ENCODE measurements around the gene CSNK1G1. TPM values are rescaled to one million over a fixed set of nuclear protein-coding genes. Genes with fewer than 3 reads are reported as not detected.
"Not testable (repeated sequence)": the region's sequence is repeated elsewhere in the genome, so short reads cannot be mapped to it uniquely, and the experiment has no call there.

CSNK1G1 gene
- total RNA-seq, 1 donor from 2014 or later: 19.8 TPM

DNA sequence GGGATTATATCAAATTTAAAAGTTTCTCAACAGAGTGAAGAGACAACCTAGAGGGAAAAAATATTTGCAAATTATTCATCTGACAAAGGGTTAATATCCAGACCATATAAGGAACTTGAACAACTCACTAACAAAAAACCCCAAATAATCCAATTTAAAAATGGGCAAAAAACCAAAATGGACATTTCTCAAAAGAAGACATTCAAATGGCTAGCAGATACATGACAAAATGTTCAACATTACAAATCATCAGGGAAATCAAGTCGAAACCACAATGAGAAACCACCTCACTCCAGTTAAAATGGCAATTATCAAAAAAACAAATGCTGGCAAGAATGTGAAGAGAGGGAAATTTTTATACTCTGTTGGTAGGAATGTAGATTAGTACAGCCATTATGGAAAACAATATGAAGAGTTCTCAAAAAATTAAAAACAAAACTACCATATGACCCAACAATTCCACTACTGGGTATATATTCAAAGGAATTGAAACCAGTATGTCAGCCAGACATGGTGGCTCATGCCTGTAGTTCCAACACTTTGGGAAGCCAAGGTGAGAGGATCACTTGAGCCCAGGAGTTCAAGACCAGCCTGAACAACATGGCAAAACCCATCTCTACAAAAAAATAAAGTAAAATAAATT, 88.5 kb downstream of the CSNK1G1 start:
- H3K27me3 ChIP-seq (ENCODE audit: low read depth): no peaks in the 10 kb centered on the region
- TF ChIP-seq, protein P1, sequence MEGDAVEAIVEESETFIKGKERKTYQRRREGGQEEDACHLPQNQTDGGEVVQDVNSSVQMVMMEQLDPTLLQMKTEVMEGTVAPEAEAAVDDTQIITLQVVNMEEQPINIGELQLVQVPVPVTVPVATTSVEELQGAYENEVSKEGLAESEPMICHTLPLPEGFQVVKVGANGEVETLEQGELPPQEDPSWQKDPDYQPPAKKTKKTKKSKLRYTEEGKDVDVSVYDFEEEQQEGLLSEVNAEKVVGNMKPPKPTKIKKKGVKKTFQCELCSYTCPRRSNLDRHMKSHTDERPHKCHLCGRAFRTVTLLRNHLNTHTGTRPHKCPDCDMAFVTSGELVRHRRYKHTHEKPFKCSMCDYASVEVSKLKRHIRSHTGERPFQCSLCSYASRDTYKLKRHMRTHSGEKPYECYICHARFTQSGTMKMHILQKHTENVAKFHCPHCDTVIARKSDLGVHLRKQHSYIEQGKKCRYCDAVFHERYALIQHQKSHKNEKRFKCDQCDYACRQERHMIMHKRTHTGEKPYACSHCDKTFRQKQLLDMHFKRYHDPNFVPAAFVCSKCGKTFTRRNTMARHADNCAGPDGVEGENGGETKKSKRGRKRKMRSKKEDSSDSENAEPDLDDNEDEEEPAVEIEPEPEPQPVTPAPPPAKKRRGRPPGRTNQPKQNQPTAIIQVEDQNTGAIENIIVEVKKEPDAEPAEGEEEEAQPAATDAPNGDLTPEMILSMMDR (IDR thresholded peaks at IDR 0.05): no peak
- H3K4me3 ChIP-seq: no peak overlapping the region
- H3K4me1 ChIP-seq: no peaks in the 10 kb centered on the region
- no peak overlapping the region for H3K27ac ChIP-seq
- intact Hi-C loops (cut with DNase I): no loop called here
- no peaks in the 10 kb centered on the region for H3K9me3 ChIP-seq
- no peak for ATAC-seq
- H3K36me3 ChIP-seq: no peaks in the 10 kb centered on the region
- no peak for DNase-seq

DNA sequence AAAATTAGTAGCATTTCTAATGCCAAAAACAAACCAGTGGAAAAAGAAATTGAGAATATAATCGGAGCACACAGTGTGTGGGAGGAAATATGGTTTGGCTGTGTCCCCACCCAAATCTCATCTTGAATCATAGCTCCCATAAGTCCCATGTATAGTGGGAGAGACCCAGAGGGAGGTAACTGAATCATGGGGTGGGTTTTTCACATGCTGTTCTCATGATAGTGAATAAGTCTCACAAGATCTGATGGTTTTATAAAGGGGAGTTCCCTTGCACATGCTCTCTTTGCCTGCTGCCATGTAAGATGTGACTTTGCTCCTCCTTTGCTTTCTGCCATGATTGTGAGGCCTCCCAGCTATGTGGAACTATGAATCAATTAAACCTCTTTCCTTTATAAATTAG, 90.8 kb downstream of the CSNK1G1 start:
- H3K36me3 ChIP-seq; DNase-seq; ATAC-seq; intact Hi-C loops (cut with DNase I); H3K4me1 ChIP-seq; H3K27me3 ChIP-seq (ENCODE audit: low read depth); H3K27ac ChIP-seq; H3K4me3 ChIP-seq; H3K9me3 ChIP-seq: not testable (repeated sequence)

DNA sequence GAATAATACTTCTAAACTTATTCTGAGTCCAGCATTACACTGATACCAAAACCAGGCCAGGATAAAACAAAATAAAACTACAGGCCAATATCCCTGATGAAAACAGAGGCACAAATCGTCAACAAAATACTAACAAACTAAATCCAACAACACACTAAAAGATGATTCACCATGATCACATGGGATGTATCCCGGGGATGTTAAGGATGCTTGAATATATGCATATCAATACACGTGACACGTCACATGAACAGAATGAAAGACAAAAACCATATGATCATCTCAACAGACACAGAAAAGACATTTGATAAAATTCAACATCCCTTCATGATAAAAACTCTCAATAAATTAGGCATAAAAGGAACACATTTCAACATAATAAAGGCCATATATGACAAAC, 91.5 kb downstream of the CSNK1G1 start:
- ATAC-seq (no peak), DNase-seq (no peak)
- no peak overlapping the region for H3K4me3 ChIP-seq
- H3K27ac ChIP-seq: no peak overlapping the region
- H3K9me3 ChIP-seq: no peaks in the 10 kb centered on the region
- H3K4me1 ChIP-seq: no peaks in the 10 kb centered on the region
- TF ChIP-seq, protein P1 (IDR thresholded peaks at IDR 0.05): no peak
- intact Hi-C loops (cut with DNase I): no loop called here
- no peaks in the 10 kb centered on the region for H3K27me3 ChIP-seq (ENCODE audit: low read depth)
- H3K36me3 ChIP-seq: no peaks in the 10 kb centered on the region

DNA sequence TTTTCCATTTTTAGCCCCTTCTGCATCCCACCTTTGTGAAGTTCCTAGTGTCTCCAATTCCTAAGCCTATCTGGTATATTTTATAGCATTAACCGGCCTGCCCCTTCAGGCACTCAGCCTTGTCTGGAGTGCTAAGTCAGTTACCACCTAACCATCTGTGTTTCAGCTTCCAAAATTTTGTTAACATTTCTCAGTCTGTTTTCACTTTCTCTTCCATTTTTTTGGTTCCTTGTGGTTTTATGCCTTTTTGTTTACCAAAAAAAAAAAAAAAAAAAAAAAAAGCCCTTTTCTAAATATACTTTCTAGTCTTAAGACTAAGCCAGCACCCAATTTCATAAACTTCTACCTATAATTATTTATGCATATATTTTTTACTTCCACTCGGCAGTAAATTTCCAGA, 92.4 kb downstream of the CSNK1G1 start:
- Histone ChIP-seq H3K9me3 (no peaks in the 10 kb centered on the region), H3K36me3 (no peaks in the 10 kb centered on the region), H3K27ac (no peak overlapping the region), H3K4me1 (no peaks in the 10 kb centered on the region), H3K27me3 (ENCODE audit: low read depth) (no peaks in the 10 kb centered on the region), H3K4me3 (no peak overlapping the region)
- ATAC-seq: no peak
- no peak for DNase-seq
- intact Hi-C loops (cut with DNase I): no loop called here
- TF ChIP-seq, protein P1 (IDR thresholded peaks at IDR 0.05): no peak

DNA sequence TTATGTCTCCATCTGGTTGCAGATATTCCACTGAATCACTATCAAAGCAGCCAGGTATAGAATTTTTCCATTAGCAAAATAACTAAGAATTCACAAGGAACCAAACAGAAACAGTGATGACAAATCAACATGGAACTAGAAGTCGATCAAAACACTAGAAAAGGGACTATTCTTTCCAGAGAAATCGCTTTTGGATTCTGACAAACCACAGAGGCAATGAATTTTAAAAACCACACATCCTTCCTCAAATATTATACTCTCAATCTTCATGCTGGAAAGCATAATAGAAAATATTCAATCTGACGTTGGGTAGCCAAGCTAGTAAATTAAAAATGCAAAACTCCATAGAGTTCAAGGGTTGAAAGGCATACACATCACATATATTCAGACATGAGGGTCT, 99.9 kb downstream of the CSNK1G1 start:
- DNase-seq (no peak), ATAC-seq (no peak)
- intact Hi-C loops (cut with DNase I): no loop called here
- TF ChIP-seq, protein P1 (IDR thresholded peaks at IDR 0.05): no peak
- H3K9me3 ChIP-seq: peaks cover 5% of the 10 kb centered on the region
- no peaks in the 10 kb centered on the region for H3K36me3 ChIP-seq
- H3K27me3 ChIP-seq (ENCODE audit: low read depth): no peaks in the 10 kb centered on the region
- no peak overlapping the region for H3K27ac ChIP-seq
- no peaks in the 10 kb centered on the region for H3K4me1 ChIP-seq
- H3K4me3 ChIP-seq: no peak overlapping the region

DNA sequence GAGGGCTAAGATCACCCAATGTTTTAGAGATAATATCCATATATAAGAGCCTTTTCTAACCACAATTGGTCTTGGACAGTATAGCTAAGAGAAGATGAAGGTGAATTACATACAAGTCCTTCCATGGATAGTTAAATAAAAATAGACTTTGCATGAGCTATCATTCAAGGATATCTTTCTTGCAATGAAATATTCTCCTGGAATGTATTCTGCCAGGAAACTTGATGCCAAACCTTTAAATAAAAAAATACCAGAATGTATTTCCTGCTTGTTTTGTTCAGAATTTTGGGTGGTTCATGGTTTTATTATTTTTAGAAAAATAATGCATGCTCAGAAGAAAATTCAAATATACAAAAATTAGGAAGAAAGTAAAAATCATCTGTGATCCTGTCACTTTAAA, 104.3 kb downstream of the CSNK1G1 start:
- intact Hi-C loops (cut with DNase I): no loop called here
- H3K4me1 ChIP-seq: peaks cover 16% of the 10 kb centered on the region

More for the DNA sequence above, 104.3 kb downstream of the CSNK1G1 start:
- H3K27me3 ChIP-seq (ENCODE audit: low read depth): no peaks in the 10 kb centered on the region
- DNase-seq (no peak), ATAC-seq (no peak)
- no peak overlapping the region for H3K4me3 ChIP-seq
- TF ChIP-seq, protein P1 (IDR thresholded peaks at IDR 0.05): no peak
- no peaks in the 10 kb centered on the region for H3K36me3 ChIP-seq
- no peak overlapping the region for H3K27ac ChIP-seq
- peaks cover 2% of the 10 kb centered on the region for H3K9me3 ChIP-seq
